ENCODE measurements around the gene NAA15.

The NAA15 gene

DNA sequence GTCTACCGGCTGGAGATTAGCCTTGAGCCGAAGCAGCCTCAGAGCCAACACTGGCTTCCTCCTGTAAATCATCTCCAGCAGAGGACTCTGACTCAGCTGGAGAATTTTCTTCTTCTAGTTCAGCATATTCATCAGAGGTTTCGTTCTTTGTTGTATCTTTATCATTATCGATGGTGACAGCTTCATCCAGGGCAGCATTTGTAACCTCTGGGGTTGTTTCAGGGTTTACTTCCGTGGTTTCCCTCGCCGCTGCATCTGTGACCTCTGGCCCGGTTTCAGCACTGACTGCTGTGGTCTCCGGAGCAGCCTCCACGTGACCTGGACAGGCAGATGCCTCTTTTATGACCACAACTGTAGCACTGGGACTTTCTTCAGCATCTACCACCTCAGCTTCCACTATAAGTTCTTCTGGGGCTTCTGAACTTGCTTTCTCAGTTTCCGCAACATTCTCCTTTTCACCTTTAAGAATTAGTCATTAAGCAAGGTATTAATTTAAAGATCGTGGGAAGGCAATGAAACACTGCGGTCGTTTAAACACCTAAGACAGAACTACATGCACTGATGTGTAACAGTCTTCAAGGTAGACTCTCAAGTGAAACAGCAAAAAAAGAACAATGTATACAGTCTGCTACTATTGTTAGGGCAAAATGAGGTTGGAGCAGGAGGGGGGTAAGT lies 34.6 kb upstream of the NAA15 start (continued):
- TF ChIP-seq CTCF (tag by site-specific recombination; IDR thresholded peaks at IDR 0.05) (no peak), ZNF138 (tag by site-specific recombination; IDR thresholded peaks at IDR 0.05; ENCODE audit: borderline replicate concordance) (no peak), ZNF2 (tag by site-specific recombination; IDR thresholded peaks at IDR 0.05) (no peak), OVOL3 (tag by site-specific recombination; IDR thresholded peaks at IDR 0.05) (no peak), ZBTB21 (tag by site-specific recombination; IDR thresholded peaks at IDR 0.05) (no peak), ZNF239 (tag by site-specific recombination; IDR thresholded peaks at IDR 0.05) (no peak), ZNF664 (tag by site-specific recombination; IDR thresholded peaks at IDR 0.05) (peak; percentile 9; the same call in 1 of the 2 replicates), ZNF521 (tag by site-specific recombination; IDR thresholded peaks at IDR 0.05) (no peak), ZNF629 (tag by site-specific recombination; IDR thresholded peaks at IDR 0.05) (no peak), ATF2 (tag by site-specific recombination; IDR thresholded peaks at IDR 0.05; ENCODE audit: low read depth) (no peak)

- ChIA-PET POLR2A (no interaction called here), CTCF (interaction anchor here (0.7 kb wide), 1 partner anchor 29 kb away, joined by 3 read pairs; no protein-coding TSS in a partner anchor)
- Histone ChIP-seq H3K36me3 (ENCODE audit: control insufficient read depth in 2 of 2, insufficient read depth in 1 of 2, low read length in 2 of 2) (no peaks in the 10 kb centered on the region), H3K9me3 (ENCODE audit: control insufficient read depth, insufficient read depth, low read depth, low read length) (no peaks in the 10 kb centered on the region), H3K4me3 (ENCODE audit: low read depth, low read length) (no peak overlapping the region), H3K4me1 (ENCODE audit: control insufficient read depth, insufficient read depth, low read length) (no peaks in the 10 kb centered on the region), H3K27ac (ENCODE audit: extremely low read depth, low read depth, low read length) (no peak overlapping the region)
- TF ChIP-seq ZNF112 (tag by site-specific recombination; IDR thresholded peaks at IDR 0.05): no peak
- TF ChIP-seq PATZ1 (tag by site-specific recombination; IDR thresholded peaks at IDR 0.05): no peak
- no peak for TF ChIP-seq HOXD13 (CRISPR knock-in tag; IDR thresholded peaks at IDR 0.05; ENCODE audit: borderline replicate concordance)
- no peak for TF ChIP-seq ZNF596 (tag by site-specific recombination; IDR thresholded peaks at IDR 0.05)
Measured at GRCh38 chr4:139267301-139267700, 34.0 kb upstream of the NAA15 start.

- CTCF ChIA-PET: no interaction called here
- POLR2A ChIA-PET: no interaction called here
- H3K4me3 ChIP-seq (ENCODE audit: low read depth, low read length): no peak overlapping the region
- no peaks in the 10 kb centered on the region for H3K9me3 ChIP-seq (ENCODE audit: control insufficient read depth, insufficient read depth, low read depth, low read length)
- no peak overlapping the region for H3K27ac ChIP-seq (ENCODE audit: extremely low read depth, low read depth, low read length)
- H3K36me3 ChIP-seq (ENCODE audit: control insufficient read depth in 2 of 2, insufficient read depth in 1 of 2, low read length in 2 of 2): no peaks in the 10 kb centered on the region; a peak in 1 of 3 replicates
- H3K4me1 ChIP-seq (ENCODE audit: control insufficient read depth, insufficient read depth, low read length): no peaks in the 10 kb centered on the region
- TF ChIP-seq ZNF626 (tag by site-specific recombination; IDR thresholded peaks at IDR 0.05) (no peak), ZNF610 (tag by site-specific recombination; IDR thresholded peaks at IDR 0.05; ENCODE audit: borderline replicate concordance) (no peak), ZNF623 (tag by site-specific recombination; IDR thresholded peaks at IDR 0.05) (no peak), ZBTB1 (tag by site-specific recombination; IDR thresholded peaks at IDR 0.05) (no peak), ZNF600 (tag by site-specific recombination; IDR thresholded peaks at IDR 0.05) (no peak), ZNF544 (tag by site-specific recombination; IDR thresholded peaks at IDR 0.05) (no peak), ZNF792 (tag by site-specific recombination; IDR thresholded peaks at IDR 0.05) (no peak), TCF7L2 (IDR thresholded peaks at IDR 0.05; ENCODE audit: borderline replicate concordance, low read depth, low read length) (no peak), ZNF426 (tag by site-specific recombination; IDR thresholded peaks at IDR 0.05) (no peak), ZNF433 (tag by site-specific recombination; IDR thresholded peaks at IDR 0.05; ENCODE audit: low read depth) (no peak), ZNF501 (tag by site-specific recombination; IDR thresholded peaks at IDR 0.05) (no peak), ZNF2 (tag by site-specific recombination; IDR thresholded peaks at IDR 0.05) (no peak), HOXD13 (CRISPR knock-in tag; IDR thresholded peaks at IDR 0.05; ENCODE audit: borderline replicate concordance) (no peak)
- TF ChIP-seq, protein P1, sequence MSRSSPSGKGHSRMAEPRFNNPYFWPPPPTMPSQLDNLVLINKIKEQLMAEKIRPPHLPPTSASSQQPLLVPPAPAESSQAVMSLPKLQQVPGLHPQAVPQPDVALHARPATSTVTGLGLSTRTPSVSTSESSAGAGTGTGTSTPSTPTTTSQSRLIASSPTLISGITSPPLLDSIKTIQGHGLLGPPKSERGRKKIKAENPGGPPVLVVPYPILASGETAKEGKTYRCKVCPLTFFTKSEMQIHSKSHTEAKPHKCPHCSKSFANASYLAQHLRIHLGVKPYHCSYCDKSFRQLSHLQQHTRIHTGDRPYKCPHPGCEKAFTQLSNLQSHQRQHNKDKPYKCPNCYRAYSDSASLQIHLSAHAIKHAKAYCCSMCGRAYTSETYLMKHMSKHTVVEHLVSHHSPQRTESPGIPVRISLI (tag by site-specific recombination; IDR thresholded peaks at IDR 0.05): no peak
- TF ChIP-seq, protein P2, sequence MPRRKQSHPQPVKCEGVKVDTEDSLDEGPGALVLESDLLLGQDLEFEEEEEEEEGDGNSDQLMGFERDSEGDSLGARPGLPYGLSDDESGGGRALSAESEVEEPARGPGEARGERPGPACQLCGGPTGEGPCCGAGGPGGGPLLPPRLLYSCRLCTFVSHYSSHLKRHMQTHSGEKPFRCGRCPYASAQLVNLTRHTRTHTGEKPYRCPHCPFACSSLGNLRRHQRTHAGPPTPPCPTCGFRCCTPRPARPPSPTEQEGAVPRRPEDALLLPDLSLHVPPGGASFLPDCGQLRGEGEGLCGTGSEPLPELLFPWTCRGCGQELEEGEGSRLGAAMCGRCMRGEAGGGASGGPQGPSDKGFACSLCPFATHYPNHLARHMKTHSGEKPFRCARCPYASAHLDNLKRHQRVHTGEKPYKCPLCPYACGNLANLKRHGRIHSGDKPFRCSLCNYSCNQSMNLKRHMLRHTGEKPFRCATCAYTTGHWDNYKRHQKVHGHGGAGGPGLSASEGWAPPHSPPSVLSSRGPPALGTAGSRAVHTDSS (tag by site-specific recombination; IDR thresholded peaks at IDR 0.05): no peak
Measured at GRCh38 chr4:139273835-139274234, 27.5 kb upstream of the NAA15 start.
